HEK293 (cell line): ENCODE data around the gene PARP1.

ENCODE experiments used
- CTCF ChIA-PET: fragments of 350-600 bp; formaldehyde crosslinking; extraction: SDS; loops from one replicate; lab custom pipeline; 2021; ENCODE audit warnings: antibody characterized with exemption; lab: Yijun Ruan, JAX
- POLR2A ChIA-PET: fragments of 300-600 bp; formaldehyde crosslinking; extraction: SDS; loops from one replicate; lab custom pipeline; 2020; ENCODE audit warnings: antibody characterized with exemption, inconsistent platforms; lab: Yijun Ruan, JAX
- H3K27ac ChIP-seq: fragments of 200-500 bp; sonication (Bioruptor generic); 2 replicates; pipeline ENCODE4 v1.5.1; 2014; ENCODE audit warnings: low read depth, low read length, control low read depth, inconsistent platforms; ENCODE audit errors: extremely low read depth
- H3K36me3 ChIP-seq, 2 experiments: fragments of 200-500 bp in 1 of 2; sonication (Bioruptor generic) in 1 of 2; 1 replicate in 1 of 2; 2 replicates in 1 of 2; pipeline ENCODE4 v1.5.1; 2014 to 2017; ENCODE audit warnings: inconsistent platforms in 2 of 2, low read length in 2 of 2; ENCODE audit not compliant: control insufficient read depth in 2 of 2, insufficient read depth in 1 of 2
- H3K4me1 ChIP-seq: fragments of 200-500 bp; sonication (Bioruptor generic); 2 replicates; pipeline ENCODE4 v1.5.1; 2014; ENCODE audit warnings: mild to moderate bottlenecking, low read length, inconsistent platforms; ENCODE audit not compliant: control insufficient read depth, insufficient read depth
- H3K4me3 ChIP-seq: 2 replicates; pipeline ENCODE4 v1.5.1; 2011; ENCODE audit warnings: low read depth, mild to moderate bottlenecking, control low read depth, low read length, moderate library complexity
- H3K9me3 ChIP-seq: fragments of 200-500 bp; sonication (Bioruptor generic); 2 replicates; pipeline ENCODE4 v1.5.1; 2014; ENCODE audit warnings: low read depth, low read length, inconsistent platforms; ENCODE audit not compliant: control insufficient read depth, insufficient read depth
- GFI1B ChIP-seq: fragments of 450-650 bp; formaldehyde crosslinking; IDR thresholded peaks from 2 replicates; pipeline ENCODE4 v1.5.1; 2016; ENCODE audit warnings: missing biosample characterization, missing genetic modification characterization
- MYNN ChIP-seq: fragments of 450-650 bp; formaldehyde crosslinking; IDR thresholded peaks from 2 replicates; pipeline ENCODE4 v1.5.1; 2016; ENCODE audit warnings: missing biosample characterization, missing genetic modification characterization, borderline replicate concordance
- SP2 ChIP-seq: fragments of 450-650 bp; formaldehyde crosslinking; IDR thresholded peaks from 2 replicates; pipeline ENCODE4 v1.5.1; 2016; ENCODE audit warnings: missing biosample characterization, missing genetic modification characterization
- SP3 ChIP-seq: fragments of 450-650 bp; formaldehyde crosslinking; IDR thresholded peaks from 2 replicates; pipeline ENCODE4 v1.5.1; 2016; ENCODE audit warnings: missing biosample characterization, missing genetic modification characterization
- TRIM28 ChIP-seq: IDR thresholded peaks from 2 replicates; pipeline ENCODE4 v1.6.1; 2011; ENCODE audit warnings: low read length, control low read depth, borderline replicate concordance
- ZBTB17 ChIP-seq: fragments of 450-650 bp; formaldehyde crosslinking; IDR thresholded peaks from 2 replicates; pipeline ENCODE4 v1.5.1; 2016; ENCODE audit warnings: missing biosample characterization, missing genetic modification characterization
- ZBTB7A ChIP-seq: fragments of 450-650 bp; formaldehyde crosslinking; IDR thresholded peaks from 2 replicates; pipeline ENCODE4 v1.5.1; 2016; ENCODE audit warnings: low read depth, missing biosample characterization, missing genetic modification characterization
- ZBTB8A ChIP-seq: fragments of 450-650 bp; formaldehyde crosslinking; IDR thresholded peaks from 2 replicates; pipeline ENCODE4 v1.5.1; 2016; ENCODE audit warnings: missing biosample characterization, missing genetic modification characterization
- ZIC2 ChIP-seq: fragments of 450-650 bp; formaldehyde crosslinking; IDR thresholded peaks from 2 replicates; pipeline ENCODE4 v1.5.1; 2016; ENCODE audit warnings: missing biosample characterization, missing genetic modification characterization
- ZNF132 ChIP-seq: fragments of 450-650 bp; formaldehyde crosslinking; IDR thresholded peaks from 2 replicates; pipeline ENCODE4 v1.5.1; 2017; ENCODE audit warnings: missing biosample characterization, missing genetic modification characterization, borderline replicate concordance
- ZNF157 ChIP-seq: fragments of 450-650 bp; formaldehyde crosslinking; IDR thresholded peaks from 2 replicates; pipeline ENCODE4 v1.5.1; 2016; ENCODE audit warnings: missing biosample characterization, missing genetic modification characterization
- ZNF23 ChIP-seq: fragments of 450-650 bp; formaldehyde crosslinking; IDR thresholded peaks from 2 replicates; pipeline ENCODE4 v1.5.1; 2016; ENCODE audit warnings: missing biosample characterization, missing genetic modification characterization, borderline replicate concordance
- ZNF274 ChIP-seq, 2 experiments: fragments of 200-500 bp in 1 of 2; fragments of 450-650 bp in 1 of 2; sonication (Bioruptor generic) in 1 of 2; formaldehyde crosslinking in 1 of 2; IDR thresholded peaks; 2 replicates each; pipeline versions ENCODE4 v1.5.1 to v1.6.1; 2014 to 2016; ENCODE audit warnings: borderline replicate concordance in 1 of 2, inconsistent platforms in 1 of 2, low read length in 1 of 2, missing biosample characterization in 1 of 2, missing genetic modification characterization in 1 of 2
- ZNF292 ChIP-seq: fragments of 450-650 bp; formaldehyde crosslinking; IDR thresholded peaks from 2 replicates; pipeline ENCODE4 v1.5.1; 2016; ENCODE audit warnings: low read depth, missing biosample characterization, missing genetic modification characterization, borderline replicate concordance
- ZNF311 ChIP-seq: fragments of 450-650 bp; formaldehyde crosslinking; IDR thresholded peaks from 2 replicates; pipeline ENCODE4 v1.5.1; 2017; ENCODE audit warnings: missing biosample characterization, missing genetic modification characterization, borderline replicate concordance
- ZNF350 ChIP-seq: fragments of 450-650 bp; formaldehyde crosslinking; IDR thresholded peaks from 2 replicates; pipeline ENCODE4 v1.5.0; 2017; ENCODE audit warnings: missing biosample characterization, mild to moderate bottlenecking, missing genetic modification characterization
- ZNF366 ChIP-seq: fragments of 450-650 bp; formaldehyde crosslinking; conservative IDR thresholded peaks from 2 replicates; pipeline ENCODE4 v1.5.1; 2016; ENCODE audit warnings: missing biosample characterization, missing genetic modification characterization
- ZNF473 ChIP-seq: fragments of 450-650 bp; formaldehyde crosslinking; IDR thresholded peaks from 2 replicates; pipeline ENCODE4 v1.5.1; 2017; ENCODE audit warnings: missing biosample characterization, missing genetic modification characterization
- ZNF501 ChIP-seq: fragments of 450-650 bp; formaldehyde crosslinking; IDR thresholded peaks from 2 replicates; pipeline ENCODE4 v1.5.1; 2016; ENCODE audit warnings: missing biosample characterization, missing genetic modification characterization
- ZNF560 ChIP-seq: fragments of 450-650 bp; formaldehyde crosslinking; IDR thresholded peaks from 2 replicates; pipeline ENCODE4 v1.5.1; 2017; ENCODE audit warnings: missing biosample characterization, missing genetic modification characterization, borderline replicate concordance
- ZNF585B ChIP-seq: fragments of 450-650 bp; formaldehyde crosslinking; IDR thresholded peaks from 2 replicates; pipeline ENCODE4 v1.5.1; 2016; ENCODE audit warnings: missing biosample characterization, missing genetic modification characterization
- ZNF670 ChIP-seq: fragments of 450-650 bp; formaldehyde crosslinking; IDR thresholded peaks from 2 replicates; pipeline ENCODE4 v1.5.1; 2016; ENCODE audit warnings: missing biosample characterization, missing genetic modification characterization, low read depth
- ZNF843 ChIP-seq: fragments of 450-650 bp; formaldehyde crosslinking; IDR thresholded peaks from 2 replicates; pipeline ENCODE4 v1.5.1; 2016; ENCODE audit warnings: missing biosample characterization, missing genetic modification characterization
- TF ChIP-seq, protein P1 (sequence below): fragments of 450-650 bp; formaldehyde crosslinking; IDR thresholded peaks from 2 replicates; pipeline ENCODE4 v1.5.1; 2017; ENCODE audit warnings: missing biosample characterization, missing genetic modification characterization
- TF ChIP-seq, protein P2 (sequence below): fragments of 450-650 bp; formaldehyde crosslinking; IDR thresholded peaks from 2 replicates; pipeline ENCODE4 v1.5.1; 2016; ENCODE audit warnings: missing biosample characterization, missing genetic modification characterization
- TF ChIP-seq, protein P3 (sequence below): IDR thresholded peaks from 2 replicates; pipeline ENCODE4 v1.6.1; 2011; ENCODE audit warnings: mild to moderate bottlenecking, low read depth, low read length, borderline replicate concordance
- TF ChIP-seq, protein P4 (sequence below): fragments of 450-650 bp; formaldehyde crosslinking; IDR thresholded peaks from 2 replicates; pipeline ENCODE4 v1.5.1; 2016; ENCODE audit warnings: missing biosample characterization, missing genetic modification characterization
- TF ChIP-seq, protein P5 (sequence below): fragments of 450-650 bp; formaldehyde crosslinking; IDR thresholded peaks from 2 replicates; pipeline ENCODE4 v1.5.1; 2016; ENCODE audit warnings: missing biosample characterization, missing genetic modification characterization

PARP1 gene

DNA sequence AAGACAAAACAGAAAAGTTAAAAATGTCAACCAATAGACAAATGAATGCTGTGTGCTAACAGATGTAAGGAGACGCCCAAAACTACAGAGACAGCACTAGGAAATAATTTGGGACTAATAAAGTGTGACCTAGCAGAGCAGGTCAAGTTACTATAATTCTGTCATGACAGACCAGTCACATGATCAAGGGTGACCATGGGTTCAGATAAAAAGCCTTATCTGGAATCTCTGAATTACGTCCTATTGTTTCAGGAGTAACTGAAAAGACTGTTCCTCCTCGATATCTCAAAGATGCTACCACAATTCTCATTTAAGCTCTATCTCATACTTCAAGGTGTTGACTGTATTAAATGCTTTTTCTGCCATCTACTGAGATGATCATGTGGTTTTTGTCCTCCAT lies 31.6 kb downstream of the PARP1 start:
- peaks cover 76 to 100% of the 10 kb centered on the region in 2 experiments for H3K36me3 ChIP-seq
- H3K9me3 ChIP-seq: no peaks in the 10 kb centered on the region
- POLR2A ChIA-PET: no interaction called here
- CTCF ChIA-PET: no interaction called here
- no peak overlapping the region for H3K4me3 ChIP-seq
- H3K4me1 ChIP-seq: no peaks in the 10 kb centered on the region
- TF ChIP-seq SP2 (tag by site-specific recombination) (no peak), SP3 (tag by site-specific recombination) (no peak), ZNF274 (IDR thresholded peaks at IDR 0.05; ENCODE audit: low read length) (no peak), ZNF274 (tag by site-specific recombination; IDR thresholded peaks at IDR 0.05; ENCODE audit: borderline replicate concordance) (no peak), ZNF560 (tag by site-specific recombination) (no peak), GFI1B (tag by site-specific recombination) (no peak), ZIC2 (tag by site-specific recombination) (no peak), ZNF585B (tag by site-specific recombination) (no peak), ZNF501 (tag by site-specific recombination) (no peak), ZNF23 (no peak), TRIM28 (no peak), ZBTB8A (tag by site-specific recombination) (no peak), ZNF843 (tag by site-specific recombination) (no peak), ZNF132 (tag by site-specific recombination) (no peak), ZNF311 (tag by site-specific recombination) (no peak), ZNF350 (tag by site-specific recombination) (no peak)
- TF ChIP-seq, protein P1, sequence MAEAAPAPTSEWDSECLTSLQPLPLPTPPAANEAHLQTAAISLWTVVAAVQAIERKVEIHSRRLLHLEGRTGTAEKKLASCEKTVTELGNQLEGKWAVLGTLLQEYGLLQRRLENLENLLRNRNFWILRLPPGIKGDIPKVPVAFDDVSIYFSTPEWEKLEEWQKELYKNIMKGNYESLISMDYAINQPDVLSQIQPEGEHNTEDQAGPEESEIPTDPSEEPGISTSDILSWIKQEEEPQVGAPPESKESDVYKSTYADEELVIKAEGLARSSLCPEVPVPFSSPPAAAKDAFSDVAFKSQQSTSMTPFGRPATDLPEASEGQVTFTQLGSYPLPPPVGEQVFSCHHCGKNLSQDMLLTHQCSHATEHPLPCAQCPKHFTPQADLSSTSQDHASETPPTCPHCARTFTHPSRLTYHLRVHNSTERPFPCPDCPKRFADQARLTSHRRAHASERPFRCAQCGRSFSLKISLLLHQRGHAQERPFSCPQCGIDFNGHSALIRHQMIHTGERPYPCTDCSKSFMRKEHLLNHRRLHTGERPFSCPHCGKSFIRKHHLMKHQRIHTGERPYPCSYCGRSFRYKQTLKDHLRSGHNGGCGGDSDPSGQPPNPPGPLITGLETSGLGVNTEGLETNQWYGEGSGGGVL (tag by site-specific recombination): no peak
- TF ChIP-seq, protein P2, sequence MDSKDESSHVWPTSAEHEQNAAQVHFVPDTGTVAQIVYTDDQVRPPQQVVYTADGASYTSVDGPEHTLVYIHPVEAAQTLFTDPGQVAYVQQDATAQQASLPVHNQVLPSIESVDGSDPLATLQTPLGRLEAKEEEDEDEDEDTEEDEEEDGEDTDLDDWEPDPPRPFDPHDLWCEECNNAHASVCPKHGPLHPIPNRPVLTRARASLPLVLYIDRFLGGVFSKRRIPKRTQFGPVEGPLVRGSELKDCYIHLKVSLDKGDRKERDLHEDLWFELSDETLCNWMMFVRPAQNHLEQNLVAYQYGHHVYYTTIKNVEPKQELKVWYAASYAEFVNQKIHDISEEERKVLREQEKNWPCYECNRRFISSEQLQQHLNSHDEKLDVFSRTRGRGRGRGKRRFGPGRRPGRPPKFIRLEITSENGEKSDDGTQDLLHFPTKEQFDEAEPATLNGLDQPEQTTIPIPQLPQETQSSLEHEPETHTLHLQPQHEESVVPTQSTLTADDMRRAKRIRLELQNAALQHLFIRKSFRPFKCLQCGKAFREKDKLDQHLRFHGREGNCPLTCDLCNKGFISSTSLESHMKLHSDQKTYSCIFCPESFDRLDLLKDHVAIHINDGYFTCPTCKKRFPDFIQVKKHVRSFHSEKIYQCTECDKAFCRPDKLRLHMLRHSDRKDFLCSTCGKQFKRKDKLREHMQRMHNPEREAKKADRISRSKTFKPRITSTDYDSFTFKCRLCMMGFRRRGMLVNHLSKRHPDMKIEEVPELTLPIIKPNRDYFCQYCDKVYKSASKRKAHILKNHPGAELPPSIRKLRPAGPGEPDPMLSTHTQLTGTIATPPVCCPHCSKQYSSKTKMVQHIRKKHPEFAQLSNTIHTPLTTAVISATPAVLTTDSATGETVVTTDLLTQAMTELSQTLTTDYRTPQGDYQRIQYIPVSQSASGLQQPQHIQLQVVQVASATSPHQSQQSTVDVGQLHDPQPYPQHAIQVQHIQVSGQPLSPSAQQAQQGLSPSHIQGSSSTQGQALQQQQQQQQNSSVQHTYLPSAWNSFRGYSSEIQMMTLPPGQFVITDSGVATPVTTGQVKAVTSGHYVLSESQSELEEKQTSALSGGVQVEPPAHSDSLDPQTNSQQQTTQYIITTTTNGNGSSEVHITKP (tag by site-specific recombination): no peak
- TF ChIP-seq, protein P3, sequence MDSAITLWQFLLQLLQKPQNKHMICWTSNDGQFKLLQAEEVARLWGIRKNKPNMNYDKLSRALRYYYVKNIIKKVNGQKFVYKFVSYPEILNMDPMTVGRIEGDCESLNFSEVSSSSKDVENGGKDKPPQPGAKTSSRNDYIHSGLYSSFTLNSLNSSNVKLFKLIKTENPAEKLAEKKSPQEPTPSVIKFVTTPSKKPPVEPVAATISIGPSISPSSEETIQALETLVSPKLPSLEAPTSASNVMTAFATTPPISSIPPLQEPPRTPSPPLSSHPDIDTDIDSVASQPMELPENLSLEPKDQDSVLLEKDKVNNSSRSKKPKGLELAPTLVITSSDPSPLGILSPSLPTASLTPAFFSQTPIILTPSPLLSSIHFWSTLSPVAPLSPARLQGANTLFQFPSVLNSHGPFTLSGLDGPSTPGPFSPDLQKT: no peak
- H3K27ac ChIP-seq: no peak overlapping the region

DNA sequence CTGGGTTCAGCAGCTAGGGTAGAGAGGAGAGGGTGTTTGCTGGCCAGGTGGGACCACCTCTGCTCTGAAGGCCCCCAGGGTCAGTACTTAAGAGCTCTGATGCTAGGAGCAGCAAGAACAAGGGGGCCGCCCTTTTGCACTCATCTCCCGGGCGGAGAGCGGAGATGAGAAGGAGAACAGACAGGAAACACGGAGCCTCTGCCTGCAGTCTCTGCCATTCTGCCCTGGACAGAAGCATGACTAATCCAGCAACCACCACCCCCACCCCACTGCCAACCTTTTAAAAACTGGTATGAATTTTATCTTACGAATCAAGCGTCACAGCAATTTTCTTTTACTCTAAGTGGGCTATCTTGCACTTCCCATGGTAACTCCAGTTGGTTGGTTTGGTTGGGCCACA lies 34.5 kb downstream of the PARP1 start:
- CTCF ChIA-PET: interaction anchor here (0.6 to 2.3 kb wide), 3 partner anchors 35 to 248 kb away, joined by 4 to 9 read pairs (median 5); partner anchors contain the start of gene PARP1
- no peaks in the 10 kb centered on the region for H3K4me1 ChIP-seq
- H3K4me3 ChIP-seq: no peak overlapping the region
- POLR2A ChIA-PET: no interaction called here
- no peaks in the 10 kb centered on the region for H3K9me3 ChIP-seq
- peaks cover 79 to 100% of the 10 kb centered on the region in 2 experiments for H3K36me3 ChIP-seq
- H3K27ac ChIP-seq: no peak overlapping the region
- no peak for TF ChIP-seq ZNF292 (tag by site-specific recombination)
- TF ChIP-seq ZNF670 (tag by site-specific recombination): no peak
- no peak for TF ChIP-seq ZNF366 (tag by site-specific recombination)
- TF ChIP-seq, protein P4, sequence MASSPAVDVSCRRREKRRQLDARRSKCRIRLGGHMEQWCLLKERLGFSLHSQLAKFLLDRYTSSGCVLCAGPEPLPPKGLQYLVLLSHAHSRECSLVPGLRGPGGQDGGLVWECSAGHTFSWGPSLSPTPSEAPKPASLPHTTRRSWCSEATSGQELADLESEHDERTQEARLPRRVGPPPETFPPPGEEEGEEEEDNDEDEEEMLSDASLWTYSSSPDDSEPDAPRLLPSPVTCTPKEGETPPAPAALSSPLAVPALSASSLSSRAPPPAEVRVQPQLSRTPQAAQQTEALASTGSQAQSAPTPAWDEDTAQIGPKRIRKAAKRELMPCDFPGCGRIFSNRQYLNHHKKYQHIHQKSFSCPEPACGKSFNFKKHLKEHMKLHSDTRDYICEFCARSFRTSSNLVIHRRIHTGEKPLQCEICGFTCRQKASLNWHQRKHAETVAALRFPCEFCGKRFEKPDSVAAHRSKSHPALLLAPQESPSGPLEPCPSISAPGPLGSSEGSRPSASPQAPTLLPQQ: no peak
- no peak for TF ChIP-seq MYNN
- TF ChIP-seq ZNF157 (tag by site-specific recombination): no peak
- no peak for TF ChIP-seq ZNF473 (tag by site-specific recombination)
- no peak for TF ChIP-seq ZBTB17 (tag by site-specific recombination)
- no peak for TF ChIP-seq ZBTB7A (tag by site-specific recombination)
- TF ChIP-seq, protein P5, sequence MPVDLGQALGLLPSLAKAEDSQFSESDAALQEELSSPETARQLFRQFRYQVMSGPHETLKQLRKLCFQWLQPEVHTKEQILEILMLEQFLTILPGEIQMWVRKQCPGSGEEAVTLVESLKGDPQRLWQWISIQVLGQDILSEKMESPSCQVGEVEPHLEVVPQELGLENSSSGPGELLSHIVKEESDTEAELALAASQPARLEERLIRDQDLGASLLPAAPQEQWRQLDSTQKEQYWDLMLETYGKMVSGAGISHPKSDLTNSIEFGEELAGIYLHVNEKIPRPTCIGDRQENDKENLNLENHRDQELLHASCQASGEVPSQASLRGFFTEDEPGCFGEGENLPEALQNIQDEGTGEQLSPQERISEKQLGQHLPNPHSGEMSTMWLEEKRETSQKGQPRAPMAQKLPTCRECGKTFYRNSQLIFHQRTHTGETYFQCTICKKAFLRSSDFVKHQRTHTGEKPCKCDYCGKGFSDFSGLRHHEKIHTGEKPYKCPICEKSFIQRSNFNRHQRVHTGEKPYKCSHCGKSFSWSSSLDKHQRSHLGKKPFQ: no peak
